Bronchial epithelial cell (primary cell): Measurements from ENCODE around the gene TAMALIN. TPM values are rescaled to one million over a fixed set of nuclear protein-coding genes. Genes with fewer than 3 reads are reported as not detected.
A peak's percentile ranks its signal among the peaks of the same experiment; 100 is the strongest.

Source experiments
- DNase-seq: peaks from one replicate; pipeline ENCODE4 v3.0.0-alpha.2; 2010; ENCODE audit warnings: low read depth
- FAIRE-seq: peaks from 2 replicates; lab custom pipeline; 2011; peaks lifted over from hg19 to GRCh38; lab: Jason Lieb, UNC
- H3K27me3 ChIP-seq: 2 replicates; pipeline ENCODE4 v1.5.1; 2011; ENCODE audit warnings: low read length; ENCODE audit not compliant: control insufficient read depth, insufficient read depth
- H3K36me3 ChIP-seq: 2 replicates; pipeline ENCODE4 v1.5.1; 2011; ENCODE audit warnings: low read length; ENCODE audit not compliant: control insufficient read depth, insufficient read depth
- H3K4me3 ChIP-seq: 2 replicates; pipeline ENCODE4 v1.5.1; 2011; ENCODE audit warnings: mild to moderate bottlenecking, low read depth, low read length, control low read depth
- CTCF ChIP-seq: IDR thresholded peaks from 2 replicates; pipeline ENCODE4 v1.5.1; 2011; ENCODE audit warnings: mild to moderate bottlenecking, moderate library complexity, low read length, control low read depth, inconsistent platforms; ENCODE audit not compliant: insufficient read depth, severe bottlenecking
- total RNA-seq: library from RNA; depleted of rRNA; stranded (reverse); fragments of >200 nt; gene quantifications from 2 replicates; pipeline ENCODE4 v1.2.1, GENCODE V29; 2014

Gene TAMALIN
- total RNA-seq, 1 donor from 2014 or later = not detected

DNA sequence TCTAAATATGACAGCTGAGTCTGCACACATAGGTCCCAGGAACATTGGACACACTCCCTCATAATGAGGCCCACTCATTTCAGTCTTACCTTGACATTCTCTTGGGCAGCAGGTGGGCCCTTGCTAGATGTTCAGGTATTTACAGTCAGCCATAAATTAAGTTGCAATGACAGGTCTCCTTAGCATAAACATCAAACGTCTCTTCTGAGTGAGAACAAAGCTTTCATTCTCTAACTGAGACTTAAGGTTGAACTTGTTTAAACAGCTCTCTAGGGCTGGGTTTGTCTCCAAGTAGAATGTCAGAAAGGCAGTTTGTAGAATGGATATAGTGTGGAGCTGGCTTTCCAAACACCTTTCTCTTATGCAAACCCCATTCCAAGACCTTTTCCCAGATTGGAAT is 44.9 kb upstream of the TAMALIN start:
- FAIRE-seq = no peak

GRCh38 chr12:51962737-51963136 is 44.0 kb upstream of the TAMALIN start:
- no peak overlapping the region for H3K4me3 ChIP-seq
- no peak for TF ChIP-seq CTCF
- H3K27me3 ChIP-seq = no peaks in the 10 kb centered on the region
- H3K36me3 ChIP-seq = peaks cover 3% of the 10 kb centered on the region
- FAIRE-seq (no peak), DNase-seq (no peak)

More for the DNA sequence above, 44.9 kb upstream of the TAMALIN start:
- no peaks in the 10 kb centered on the region for H3K27me3 ChIP-seq
- no peak for TF ChIP-seq CTCF
- no peak overlapping the region for H3K4me3 ChIP-seq
- no peak for DNase-seq
- H3K36me3 ChIP-seq = peaks cover 3% of the 10 kb centered on the region

DNA sequence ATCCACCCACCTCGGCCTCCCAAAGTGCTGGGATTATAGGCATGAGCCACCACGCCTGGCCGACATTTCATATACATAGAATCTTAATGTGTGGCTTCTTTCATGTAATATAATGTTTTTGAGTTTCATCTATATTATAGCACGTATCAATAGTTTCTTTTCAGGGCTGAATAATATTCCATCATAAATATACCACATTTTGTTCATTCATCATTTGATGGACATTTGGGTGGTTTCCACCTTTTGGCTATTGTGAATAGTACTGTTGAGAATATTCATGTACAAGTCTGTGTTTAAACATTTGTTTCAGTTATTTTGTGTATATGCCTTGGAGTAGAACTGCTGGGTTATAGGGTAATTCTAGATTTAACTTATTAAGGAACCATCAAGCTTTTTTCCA is 43.3 kb upstream of the TAMALIN start:
- Histone ChIP-seq H3K27me3 (no peaks in the 10 kb centered on the region), H3K4me3 (no peak overlapping the region), H3K36me3 (peaks cover 3% of the 10 kb centered on the region)
- DNase-seq (no peak), FAIRE-seq (no peak)
- TF ChIP-seq CTCF = no peak

- no peak for TF ChIP-seq CTCF
Observed at GRCh38 chr12:51969643-51970042, 37.1 kb upstream of the TAMALIN start.

DNA sequence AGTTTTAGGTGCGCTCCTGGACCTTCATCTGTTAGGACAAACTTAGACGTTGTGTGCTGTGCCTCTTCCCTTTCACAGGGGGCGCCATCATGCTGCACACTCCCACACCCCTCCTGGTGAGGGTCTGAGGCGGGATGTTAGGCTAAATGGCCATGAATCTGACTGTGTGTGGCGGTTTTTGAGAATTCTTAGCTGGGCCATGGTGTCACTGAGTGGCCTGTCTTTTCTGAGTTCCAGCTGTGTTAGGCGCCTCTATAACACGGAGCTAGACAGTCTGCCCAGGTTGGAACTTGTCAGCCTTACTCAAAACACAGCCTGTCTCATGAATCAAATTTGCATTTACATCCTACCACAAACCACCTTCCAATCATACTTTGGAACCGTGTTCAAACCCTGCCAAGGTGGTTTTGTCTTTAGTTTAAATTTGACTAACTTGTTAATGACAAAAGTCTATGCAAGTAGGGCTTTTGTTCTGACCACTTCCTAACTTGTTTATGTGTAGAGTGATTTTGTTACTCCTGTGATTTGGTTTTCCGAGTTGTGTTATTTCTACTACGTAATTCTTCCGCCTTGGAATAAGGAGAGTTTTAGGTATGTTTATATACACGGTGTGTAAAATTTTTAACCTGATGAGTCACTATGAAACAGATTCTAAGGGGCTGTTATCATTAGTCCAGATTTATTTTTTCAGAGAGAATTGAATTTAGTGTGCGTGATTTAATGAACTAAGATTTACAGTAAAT is 35.7 kb upstream of the TAMALIN start:
- Histone ChIP-seq H3K36me3 (peaks cover 9% of the 10 kb centered on the region), H3K4me3 (no peak overlapping the region)
- FAIRE-seq = no peak

More at GRCh38 chr12:51969643-51970042, 37.1 kb upstream of the TAMALIN start:
- H3K36me3 ChIP-seq = no peaks in the 10 kb centered on the region
- H3K27me3 ChIP-seq = no peaks in the 10 kb centered on the region
- no peak for FAIRE-seq
- H3K4me3 ChIP-seq = no peak overlapping the region
- DNase-seq = no peak

More for the DNA sequence above, 35.7 kb upstream of the TAMALIN start:
- DNase-seq = peak; percentile 88
- no peaks in the 10 kb centered on the region for H3K27me3 ChIP-seq
- TF ChIP-seq CTCF = peak; percentile 69
